Stimulated activated CD8-positive, alpha-beta memory T cell treated with anti-CD3 and anti-CD28 coated beads, Interleukin-2, amount 100 ng/mL, for 1 hour (primary cell): Measurements from ENCODE around the gene NKX3-2.

ENCODE experiments used
- DNase-seq, 2 donors: peaks; one replicate each; pipeline ENCODE4 v3.0.0-alpha.2; 2020; ENCODE audit warnings: low read depth in 2 of 2

Gene NKX3-2

DNA sequence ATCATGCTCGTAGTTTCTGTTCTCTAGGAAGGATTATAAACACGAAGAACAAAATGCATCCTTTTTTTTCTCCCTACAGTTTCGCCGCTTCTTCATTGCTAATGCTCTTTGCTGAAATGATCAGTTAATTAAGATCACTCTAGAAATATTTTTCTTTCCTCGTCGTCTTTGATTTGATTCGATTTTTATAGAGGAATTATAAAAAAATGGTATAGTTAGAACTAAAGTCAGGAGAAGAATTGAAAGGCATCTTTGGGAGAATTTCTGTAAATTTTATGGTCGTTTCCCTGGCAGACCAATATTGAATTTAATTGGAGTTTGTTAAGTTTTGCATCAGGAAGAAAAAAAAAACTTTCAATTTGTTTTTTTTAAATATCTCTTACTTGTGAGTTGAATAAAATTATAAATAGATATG lies 1.1 kb upstream of the NKX3-2 start:
- DNase-seq: no peak

DNA sequence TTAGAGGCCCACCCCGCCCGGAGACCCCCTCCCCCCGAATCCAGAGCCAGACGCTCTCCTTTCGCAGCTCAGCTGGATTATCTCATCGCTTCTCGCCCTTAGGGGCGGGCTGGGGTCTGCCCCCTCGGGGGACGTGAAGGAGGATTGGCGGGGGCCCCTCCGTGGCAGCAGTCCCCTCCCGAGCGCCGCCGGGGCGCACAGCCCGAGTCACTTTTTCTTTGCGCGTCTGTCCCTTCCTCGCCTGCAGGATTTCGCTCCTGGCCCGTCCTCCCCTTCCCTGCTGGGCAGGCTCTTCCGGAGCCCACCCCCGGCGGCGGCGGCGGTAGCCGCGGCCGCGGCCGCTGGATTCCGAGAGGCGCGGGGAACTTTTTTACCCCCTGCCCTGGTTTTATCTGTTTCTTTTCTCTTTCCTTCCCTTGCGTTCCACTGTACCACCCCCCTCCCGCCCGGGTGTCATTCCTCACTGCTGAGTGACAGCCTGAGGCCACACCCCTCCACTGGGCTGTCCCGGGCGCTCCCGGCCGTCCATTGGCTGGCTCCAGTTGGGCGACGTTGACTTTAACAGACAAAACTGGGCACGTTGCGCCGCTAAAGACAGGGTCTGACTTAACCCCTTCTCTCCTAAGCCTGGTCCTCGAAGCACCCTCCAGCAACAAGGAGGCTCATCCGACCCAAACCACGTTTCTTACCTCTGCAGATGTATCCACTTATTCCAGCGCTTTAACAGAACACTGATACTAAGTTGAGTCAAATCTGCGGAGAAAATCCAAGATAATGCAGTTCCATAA lies 492 bp upstream of the NKX3-2 start:
- DNase-seq: no peak

DNA sequence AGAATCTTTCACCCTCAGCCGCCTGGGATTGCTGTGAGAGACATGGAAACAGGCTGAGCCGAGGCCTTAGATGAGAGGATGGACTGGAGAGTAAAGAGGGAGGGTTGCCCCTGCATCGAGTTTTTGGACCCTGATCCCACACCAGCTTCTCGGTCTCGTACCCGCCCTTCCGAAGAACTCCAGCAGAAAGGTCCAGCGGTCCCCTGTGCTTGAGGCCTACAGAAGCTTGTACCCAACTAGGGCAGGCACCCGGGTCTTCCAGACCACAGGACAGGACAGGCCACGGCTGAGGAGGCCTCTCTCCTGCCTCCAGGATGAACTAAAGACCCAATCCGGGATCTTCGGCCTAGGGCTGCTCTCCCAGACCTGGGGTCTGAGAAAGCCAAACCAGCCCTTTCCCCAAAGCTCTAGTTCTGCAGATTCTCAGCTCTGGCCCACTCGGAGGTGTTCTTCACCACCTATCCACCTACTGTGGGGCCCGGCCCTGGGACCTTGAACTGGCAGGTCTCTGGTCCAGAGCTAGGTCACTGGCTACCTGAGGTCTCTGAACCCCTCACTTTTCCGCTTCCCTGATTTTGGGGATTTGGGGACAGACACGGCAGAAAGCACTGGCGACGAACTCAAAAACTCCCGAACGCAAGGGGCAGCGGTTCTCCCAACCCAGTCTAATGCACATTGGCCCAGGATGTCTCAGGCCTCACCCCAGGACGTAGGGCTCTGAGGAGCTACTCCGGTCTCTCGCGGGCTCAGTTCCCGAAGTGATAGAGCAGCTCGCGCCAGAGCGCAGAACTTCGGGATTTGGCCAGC lies 1.1 kb downstream of the NKX3-2 start:
- no peak for DNase-seq

DNA sequence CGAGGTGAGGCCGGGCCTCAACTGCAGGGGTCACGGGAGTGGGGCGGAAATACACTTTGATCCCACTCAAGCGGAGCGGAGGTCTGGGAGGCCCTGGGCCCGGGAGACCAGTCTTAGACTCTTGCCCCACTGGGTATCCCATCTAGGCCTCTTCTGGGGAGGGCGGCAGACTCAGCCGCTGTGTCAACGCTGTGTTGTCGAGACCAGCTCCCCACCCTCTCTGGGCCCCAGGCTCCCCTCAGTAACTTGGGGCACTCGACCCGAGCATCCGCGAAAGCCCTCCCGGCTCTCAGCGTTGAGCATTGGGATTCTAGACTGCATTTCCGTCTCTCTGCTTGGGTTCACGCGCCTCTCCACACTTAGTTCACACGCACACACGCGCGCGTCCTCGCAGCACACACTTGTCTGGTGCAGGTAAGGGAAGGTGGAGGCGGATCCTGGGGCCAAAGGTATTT lies 1.7 kb downstream of the NKX3-2 start:
- DNase-seq: no peak

DNA sequence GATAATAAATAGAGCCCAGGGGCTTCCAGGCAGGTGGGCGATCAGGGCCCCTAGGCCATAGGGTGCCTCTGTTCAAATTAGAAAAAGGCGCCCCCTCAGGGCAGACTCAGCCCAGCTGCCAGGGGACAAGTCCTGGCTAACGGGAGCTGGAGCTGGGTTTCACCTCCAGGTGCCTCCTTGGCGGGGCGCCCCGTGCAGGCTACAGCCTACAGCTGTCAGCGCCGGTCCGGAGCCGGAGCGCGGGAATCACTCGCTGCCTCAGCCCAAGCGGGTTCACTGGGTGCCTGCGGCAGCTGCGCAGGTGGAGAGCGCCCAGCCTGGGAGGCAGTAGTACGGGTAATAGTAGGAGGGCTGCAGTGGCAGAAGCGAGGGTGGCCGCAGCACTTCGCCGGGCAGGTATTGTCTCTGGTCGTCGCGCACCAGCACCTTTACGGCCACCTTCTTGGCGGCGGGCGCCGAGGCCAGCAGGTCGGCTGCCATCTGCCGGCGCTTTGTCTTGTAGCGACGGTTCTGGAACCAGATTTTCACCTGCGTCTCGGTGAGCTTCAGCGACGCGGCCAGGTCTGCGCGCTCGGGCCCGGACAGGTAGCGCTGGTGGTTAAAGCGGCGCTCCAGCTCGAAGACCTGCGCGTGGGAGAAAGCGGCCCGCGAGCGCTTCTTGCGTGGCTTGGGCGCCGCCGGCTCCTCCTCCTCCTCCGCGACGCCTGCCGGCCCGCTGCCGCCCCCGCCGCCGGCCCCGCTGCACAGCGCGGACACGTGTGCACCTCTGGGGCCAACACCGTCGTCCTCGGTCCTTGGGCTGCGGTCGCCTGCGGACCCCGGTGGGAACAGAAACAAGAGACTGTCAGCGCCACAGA lies 2.4 kb downstream of the NKX3-2 start:
- no peak for DNase-seq

DNA sequence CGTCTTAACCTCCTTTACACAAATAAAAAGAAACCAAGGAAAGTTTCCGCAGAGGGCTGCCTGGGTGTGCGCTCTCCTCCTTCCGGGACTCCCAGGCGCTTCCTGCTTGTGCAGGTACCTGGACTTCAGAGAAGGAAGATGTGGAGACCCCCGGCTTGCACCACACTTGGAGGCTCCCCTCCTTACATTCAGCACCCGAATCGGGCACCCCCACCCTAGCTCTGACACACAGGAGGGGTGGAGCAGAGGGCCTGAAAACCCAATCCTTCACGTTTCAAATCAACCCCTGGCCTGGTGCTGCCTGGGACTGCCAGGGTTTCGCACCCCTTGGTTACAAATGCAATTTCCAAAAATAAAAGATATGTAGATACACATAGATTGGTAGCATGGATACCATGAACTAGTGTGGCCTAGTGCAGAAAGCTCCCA lies 3.1 kb downstream of the NKX3-2 start:
- no peak for DNase-seq

DNA sequence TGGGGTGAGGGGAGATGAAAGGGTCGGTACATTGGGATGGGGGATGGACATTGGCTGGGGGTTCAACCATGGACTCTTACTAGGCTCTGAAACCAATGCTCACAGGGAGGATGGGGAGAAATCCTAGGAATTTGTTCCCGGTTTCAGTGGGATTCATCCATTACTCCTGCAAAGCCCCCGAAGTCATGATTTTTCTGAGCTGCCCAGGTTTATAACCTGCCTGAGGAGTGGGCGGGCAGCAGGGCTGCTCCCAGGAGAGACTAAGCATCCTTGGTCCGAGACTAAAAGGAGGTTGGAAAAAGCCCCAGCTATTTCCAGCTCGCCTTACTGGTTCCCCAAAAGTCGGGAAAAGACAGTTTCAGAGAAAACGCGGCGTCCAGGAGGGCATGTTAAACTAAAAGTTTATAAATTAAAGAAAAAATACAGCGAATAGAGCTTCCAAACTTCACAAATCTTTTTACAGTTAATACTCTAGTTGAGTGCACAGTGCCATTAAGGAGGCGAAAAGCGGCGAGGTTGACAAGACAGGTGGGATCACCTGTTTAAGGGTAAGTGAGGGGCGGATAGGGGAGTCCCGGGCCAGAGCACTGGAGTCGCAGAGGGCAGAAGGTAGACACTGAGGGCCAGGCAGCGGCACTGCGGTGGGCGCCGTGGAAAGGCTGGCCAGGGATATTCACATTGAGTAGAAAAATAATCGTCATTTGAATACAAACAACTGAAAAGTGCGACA lies 3.7 kb downstream of the NKX3-2 start:
- DNase-seq: no peak

DNA sequence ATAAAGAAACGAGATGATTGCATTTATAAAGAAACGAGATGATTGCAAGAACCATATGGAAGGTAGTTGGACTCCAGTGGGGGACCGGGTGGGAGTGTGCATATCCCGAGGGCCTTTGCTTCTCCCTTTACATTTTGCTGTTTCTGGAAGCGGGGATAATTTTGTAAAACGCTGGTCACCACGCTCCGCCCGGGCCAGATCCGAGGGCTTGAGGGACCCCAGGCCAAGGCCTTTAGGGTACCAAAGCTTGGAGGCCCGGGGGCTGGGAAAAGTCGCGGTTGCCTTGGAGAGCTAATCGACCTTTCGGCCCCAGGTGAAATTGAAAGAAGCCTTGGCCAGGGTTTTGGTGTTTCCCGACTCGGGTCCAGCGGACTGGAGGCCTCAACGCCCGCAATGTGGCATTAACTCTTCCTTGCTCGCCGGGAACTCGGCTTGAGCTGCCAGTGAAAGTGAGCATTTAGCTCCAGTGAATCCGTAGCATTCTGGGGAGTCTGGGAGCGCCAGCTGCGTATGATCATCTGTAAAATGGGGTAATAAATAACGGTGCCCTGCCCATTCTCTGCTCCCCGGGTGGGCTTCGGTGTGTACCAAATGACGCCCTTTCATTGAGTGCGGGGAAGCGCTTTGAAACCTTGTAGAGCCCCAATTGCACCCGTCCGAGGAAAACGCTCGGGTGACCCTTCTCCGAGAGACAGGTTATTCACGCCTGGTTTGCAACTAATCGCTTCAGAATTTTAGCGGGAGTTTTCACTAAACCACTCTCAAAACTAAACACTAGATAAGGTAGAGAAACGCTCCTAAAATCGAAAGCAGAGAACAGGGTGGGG lies 4.5 kb downstream of the NKX3-2 start:
- no peak for DNase-seq

DNA sequence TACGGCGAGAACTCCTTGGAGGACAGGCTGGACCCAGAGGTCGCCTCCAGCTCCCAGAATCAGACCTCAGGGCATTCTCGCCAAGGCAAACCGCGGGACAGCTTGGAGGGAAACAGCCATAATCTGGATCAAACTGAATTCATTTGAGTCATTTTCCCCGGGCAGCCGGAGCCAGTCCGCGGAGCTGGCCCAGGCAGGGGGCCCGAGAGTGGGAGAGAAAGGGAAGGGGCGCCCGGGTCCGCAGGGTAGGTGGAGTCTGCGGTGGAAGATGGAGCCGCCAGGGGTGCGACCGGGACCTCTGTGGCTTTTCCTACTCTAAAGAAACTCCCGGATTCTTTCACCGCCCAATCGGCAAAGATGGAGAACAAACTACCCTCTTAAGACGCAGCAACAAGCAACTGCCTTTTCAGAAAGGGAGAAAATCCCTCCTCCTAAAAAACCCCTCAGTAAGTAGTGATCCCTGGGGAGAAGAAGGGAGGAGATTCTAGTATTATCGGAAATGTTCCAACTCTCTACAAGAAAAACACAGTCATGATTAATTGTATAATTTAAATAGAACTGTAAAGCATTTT lies 5.2 kb downstream of the NKX3-2 start:
- DNase-seq: no peak

DNA sequence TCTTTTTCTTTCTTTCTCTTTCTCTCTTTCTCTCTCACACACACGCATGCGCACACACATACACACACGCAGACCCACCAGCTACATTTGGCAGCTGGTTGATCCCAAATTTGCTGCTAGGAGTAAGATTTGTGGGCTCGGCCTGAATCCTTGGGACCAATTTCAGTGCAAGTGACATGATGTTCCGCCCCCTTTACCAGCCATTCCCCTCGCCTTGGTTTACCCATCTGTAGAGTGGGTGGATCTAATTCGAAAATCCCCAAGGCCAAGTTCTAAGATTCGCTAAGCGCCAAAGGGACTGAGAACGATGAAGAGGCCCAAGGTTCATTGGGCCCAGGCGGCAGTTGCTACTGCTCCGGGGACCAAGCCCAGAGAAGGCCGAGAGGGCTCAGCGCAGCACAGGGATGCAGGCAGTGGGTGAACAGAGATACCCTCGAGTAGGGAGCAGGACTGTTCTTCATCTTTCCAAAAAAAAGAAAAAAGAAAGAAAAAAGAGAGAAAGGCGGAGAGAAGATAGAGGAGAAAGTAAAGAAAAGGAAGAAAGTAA lies 5.8 kb downstream of the NKX3-2 start:
- no peak for DNase-seq

DNA sequence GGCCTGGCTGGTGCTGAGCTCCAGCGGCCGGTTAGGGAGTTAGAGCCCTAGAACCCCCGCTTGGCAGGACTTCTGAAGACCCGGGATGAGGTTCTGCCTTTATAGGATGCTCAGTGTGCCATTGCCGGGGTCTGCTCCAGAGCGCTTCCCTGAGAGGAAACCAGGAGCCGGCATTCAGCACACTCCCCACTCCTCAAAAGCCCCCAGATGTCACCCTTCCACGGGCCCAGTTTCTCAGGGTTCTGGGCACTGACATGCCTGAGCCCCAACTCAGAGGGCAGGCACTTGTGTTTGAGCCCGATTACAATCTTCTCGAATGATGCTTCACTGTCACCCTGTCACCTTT lies 6.5 kb downstream of the NKX3-2 start:
- no peak for DNase-seq

DNA sequence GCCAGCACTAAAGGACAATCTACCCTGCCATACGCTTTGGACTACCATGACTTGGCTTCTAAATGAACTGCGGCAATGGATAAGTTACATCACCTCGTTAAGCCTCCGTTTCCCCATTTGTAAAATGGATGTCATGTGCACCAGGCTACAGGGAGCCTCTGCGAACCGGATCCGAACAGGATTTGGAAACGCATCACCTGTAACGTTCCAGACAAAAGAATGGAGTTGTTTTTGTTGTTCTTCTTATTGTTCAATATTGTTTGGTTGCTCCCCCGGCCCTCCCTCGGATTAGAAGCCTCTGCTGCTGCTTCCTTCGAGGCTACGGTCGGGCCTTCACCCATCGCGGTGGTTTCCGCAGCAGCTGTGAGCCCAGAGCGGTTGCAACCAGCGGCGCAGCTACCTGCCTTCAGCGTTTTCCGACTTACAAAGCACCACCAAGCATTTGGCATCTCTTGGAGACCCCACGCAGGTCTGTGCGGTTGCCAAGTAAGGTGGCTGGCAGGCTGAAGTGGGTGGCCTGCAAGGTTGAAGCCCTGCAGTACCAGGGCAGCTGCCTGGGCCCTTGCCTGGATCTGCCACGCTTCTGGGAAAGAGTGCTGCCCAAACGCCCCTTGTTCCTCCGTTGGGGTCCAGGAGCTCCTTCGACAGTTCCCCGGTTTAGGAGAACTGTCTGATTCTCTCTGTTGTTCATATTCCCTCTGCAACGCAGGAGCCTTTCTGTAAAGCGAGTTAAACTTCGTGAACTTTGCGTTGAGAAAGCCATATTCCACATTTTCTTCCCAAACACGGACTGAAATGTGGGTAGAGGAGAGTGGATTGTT lies 7.1 kb downstream of the NKX3-2 start:
- DNase-seq: no peak

DNA sequence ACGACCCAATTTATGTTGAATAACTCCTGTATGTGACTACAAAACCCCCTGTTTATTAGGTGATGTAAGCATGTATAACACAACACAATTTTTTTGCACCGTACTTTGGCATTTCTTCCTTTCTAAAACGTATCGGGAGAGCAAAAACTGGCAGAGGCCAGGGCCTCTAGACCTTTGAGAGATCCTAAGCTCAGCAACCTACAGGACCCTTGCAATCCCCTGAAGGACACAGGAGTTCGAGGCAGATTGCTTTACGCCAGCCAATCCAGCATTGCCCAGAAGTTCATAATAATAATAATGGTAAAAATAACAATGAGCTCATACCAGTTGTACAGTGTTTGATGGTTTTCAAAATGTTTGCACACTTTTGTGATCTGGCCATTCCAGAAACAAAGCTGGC lies 7.7 kb downstream of the NKX3-2 start:
- no peak for DNase-seq

DNA sequence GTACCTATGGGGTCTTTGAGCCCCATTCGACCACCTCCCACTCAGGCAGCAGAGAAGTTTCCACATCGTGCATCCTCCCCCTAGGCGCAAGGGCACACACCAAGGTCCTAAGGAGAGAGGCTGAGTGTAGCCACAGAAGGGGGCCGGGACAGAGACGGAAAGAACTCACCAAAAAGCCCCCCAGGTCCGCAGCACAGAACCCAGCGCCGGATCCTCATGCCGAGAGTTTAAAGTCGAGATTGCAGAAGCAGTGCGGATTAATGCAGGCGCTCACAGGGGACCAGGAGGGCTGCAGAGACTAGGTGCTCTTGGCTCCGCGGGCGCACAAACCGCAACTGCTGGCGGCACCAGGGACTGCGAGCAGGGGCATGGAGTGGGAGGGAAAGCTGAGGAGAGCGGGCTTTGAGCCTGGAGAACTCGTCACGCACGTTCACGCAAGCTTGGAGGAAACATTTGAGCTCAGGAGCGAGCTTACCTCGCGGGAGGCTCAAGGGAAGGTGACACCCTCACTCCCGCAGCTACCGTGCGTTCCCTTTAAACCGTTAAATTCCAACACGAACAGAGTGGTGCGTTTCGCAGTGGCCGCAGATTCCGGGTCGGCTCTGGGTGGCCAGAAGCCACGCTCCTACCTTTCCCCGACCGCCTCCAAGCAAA lies 8.5 kb downstream of the NKX3-2 start:
- DNase-seq: no peak

DNA sequence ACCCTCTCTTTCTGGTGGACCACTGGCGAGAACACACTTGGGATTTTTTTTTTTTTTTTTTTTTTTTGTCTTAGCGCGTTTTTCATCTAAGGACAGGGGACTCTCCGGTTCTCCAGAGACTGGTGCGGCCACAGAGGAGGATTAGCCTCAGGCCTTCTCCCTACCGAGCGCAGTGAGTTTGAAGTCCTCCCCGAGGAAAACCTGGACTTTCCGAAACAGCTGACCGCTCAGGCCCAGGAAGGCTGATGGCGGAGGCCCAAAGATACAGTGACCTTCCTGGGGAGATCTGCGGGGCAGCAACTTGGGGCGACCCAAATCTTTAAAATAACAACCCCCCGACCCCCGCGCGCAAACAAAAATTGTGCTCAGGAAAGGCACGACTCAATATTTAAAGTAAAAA lies 9.2 kb downstream of the NKX3-2 start:
- no peak for DNase-seq

DNA sequence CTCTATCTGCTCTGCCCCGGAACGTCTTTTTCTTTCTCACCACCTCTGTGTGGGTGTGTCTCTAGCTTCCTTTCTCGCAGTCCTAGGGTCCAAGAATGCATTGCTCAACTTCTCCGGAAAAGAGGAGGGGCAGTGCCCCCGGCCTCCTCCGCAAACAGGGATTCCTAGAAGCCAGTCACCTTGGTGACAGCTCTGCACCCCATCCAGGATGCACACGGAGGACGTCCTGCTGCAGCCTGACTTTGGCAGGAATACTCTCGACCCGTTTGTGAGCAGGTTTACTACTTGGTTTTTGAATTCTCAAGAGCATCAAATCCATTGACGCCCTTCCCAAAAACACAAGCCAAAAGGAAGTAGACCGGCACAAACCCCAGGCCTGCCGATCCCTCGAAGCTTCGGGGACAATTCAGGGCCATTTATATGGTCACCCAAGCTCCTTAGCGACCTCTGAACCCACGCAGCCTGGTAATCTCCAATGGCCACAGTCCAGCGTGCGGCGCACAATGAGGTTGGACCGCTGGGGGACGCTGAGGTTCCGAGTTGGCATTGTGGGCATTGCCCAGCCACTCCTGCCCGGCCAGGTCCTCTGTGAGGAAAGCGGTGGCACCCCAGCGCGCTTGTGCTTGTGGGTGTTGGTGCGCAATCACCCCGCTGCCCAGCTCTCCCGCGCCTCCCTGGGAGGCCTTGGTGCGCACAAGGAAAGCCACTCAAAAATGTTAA lies 9.8 kb downstream of the NKX3-2 start:
- no peak for DNase-seq

DNA sequence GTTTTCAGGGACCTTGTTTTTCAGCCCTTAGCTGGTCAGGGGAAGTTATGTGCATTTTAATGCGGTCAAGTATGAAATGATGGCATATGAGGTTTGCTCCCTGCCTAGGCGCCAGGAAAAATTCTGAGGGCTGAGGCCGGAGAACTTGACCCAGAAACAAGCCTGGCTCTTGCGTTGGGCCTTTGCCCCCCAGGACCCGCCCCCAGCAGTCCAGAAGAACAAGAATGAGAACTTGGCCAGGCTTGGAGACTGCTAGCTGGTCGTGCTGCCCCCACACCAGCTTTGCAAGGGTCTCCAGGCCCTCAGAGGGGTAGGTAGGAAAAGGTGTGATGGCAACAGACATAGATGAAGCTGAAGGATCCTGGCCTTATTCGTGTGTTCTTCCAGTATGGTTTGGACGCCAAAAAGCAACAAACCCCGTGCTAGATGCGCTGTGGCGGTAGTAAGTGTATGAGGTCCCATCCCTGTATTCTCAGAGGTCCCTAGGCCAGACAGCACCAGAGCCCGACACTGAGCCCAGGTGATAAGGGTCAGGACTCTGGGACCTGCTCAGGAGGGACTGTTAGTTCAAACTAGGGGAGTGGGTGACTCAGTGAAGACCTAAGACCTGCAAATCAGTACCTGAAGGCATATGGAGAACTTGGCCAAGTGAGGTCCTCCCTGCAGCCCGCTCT lies 10.5 kb downstream of the NKX3-2 start:
- DNase-seq: no peak
